Smooth muscle cell (in vitro differentiated cells): ENCODE results near the gene KCTD3. TPM values are rescaled to one million over a fixed set of nuclear protein-coding genes. Genes with fewer than 3 reads are reported as not detected.

Experiments used
- DNase-seq: peaks from one replicate; lab custom pipeline; 2025; ENCODE audit not compliant: unreplicated experiment; lab: John Stamatoyannopoulos, UW
- H2AFZ ChIP-seq: fragments of 200-600 bp; sonication (generic); 2 replicates; pipeline ENCODE4 v1.6.0; 2016; ENCODE audit warnings: antibody characterized with exemption, low read depth, mild to moderate bottlenecking
- H3F3A ChIP-seq: fragments of 200-600 bp; sonication (generic); 2 replicates; pipeline ENCODE4 v1.6.0; 2017; ENCODE audit warnings: antibody characterized with exemption, low read depth
- H3K27ac ChIP-seq: fragments of 200-600 bp; sonication (generic); 2 replicates; pipeline ENCODE4 v1.5.1; 2016; ENCODE audit warnings: low read depth, mild to moderate bottlenecking
- H3K27me3 ChIP-seq: fragments of 200-600 bp; sonication (generic); 2 replicates; pipeline ENCODE4 v1.6.1; 2016; ENCODE audit warnings: low read depth, mild to moderate bottlenecking
- H3K36me3 ChIP-seq: fragments of 200-600 bp; sonication (generic); 2 replicates; pipeline ENCODE4 v1.5.1; 2016; ENCODE audit warnings: low read depth
- H3K4me1 ChIP-seq: fragments of 200-600 bp; sonication (generic); 2 replicates; pipeline ENCODE4 v1.5.1; 2016; ENCODE audit warnings: low read depth
- H3K4me2 ChIP-seq: fragments of 200-600 bp; sonication (generic); 2 replicates; pipeline ENCODE4 v1.6.0; 2016; ENCODE audit warnings: mild to moderate bottlenecking
- H3K4me3 ChIP-seq: fragments of 200-600 bp; sonication (generic); 2 replicates; pipeline ENCODE4 v1.5.1; 2016; ENCODE audit warnings: mild to moderate bottlenecking
- H3K79me2 ChIP-seq: fragments of 200-600 bp; sonication (generic); 2 replicates; pipeline ENCODE4 v1.6.0; 2016; ENCODE audit warnings: low read depth, mild to moderate bottlenecking
- H3K9ac ChIP-seq: fragments of 200-600 bp; sonication (generic); 2 replicates; pipeline ENCODE4 v1.6.0; 2016; ENCODE audit warnings: low read depth
- H3K9me3 ChIP-seq: fragments of 200-600 bp; sonication (generic); replicated peaks from 2 replicates; pipeline ENCODE4 v1.5.1; 2016; ENCODE audit warnings: low read depth
- H4K20me1 ChIP-seq: fragments of 200-600 bp; sonication (generic); 2 replicates; pipeline ENCODE4 v1.6.0; 2016; ENCODE audit warnings: low read depth
- WGBS: methylation state at CpG from one replicate; pipeline ENCODE4 v1.1.7; 2016; ENCODE audit warnings: low lambda C conversion rate; 5-methylcytosine and 5-hydroxymethylcytosine counted together
- polyA plus RNA-seq: library from polyadenylated mRNA; unstranded; fragments of >200 nt; fragmentation: Nextera tagmentation; extraction: Ambion mirVana; gene quantifications from 2 replicates; pipeline ENCODE4 v1.2.1, GENCODE V29; 2016
- small RNA-seq: library from RNA; depleted of rRNA; stranded (forward); fragments of <200 nt; gene quantifications from one replicate; pipeline ENCODE3, GENCODE V24; 2014
- total RNA-seq: library from RNA; depleted of rRNA; stranded (reverse); fragments of >200 nt; gene quantifications from 2 replicates; pipeline ENCODE4 v1.2.3, GENCODE V29; 2014
- TF ChIP-seq, protein P1 (sequence below): fragments of 200-600 bp; sonication (generic); IDR thresholded peaks from 2 replicates; pipeline ENCODE4 v1.5.1; 2017; ENCODE audit warnings: borderline replicate concordance, mild to moderate bottlenecking, antibody characterized with exemption; ENCODE audit not compliant: insufficient read depth, poor library complexity, severe bottlenecking

Gene KCTD3
- total and polyA plus RNA-seq, 2 experiments from 2014 or later, result 15.7 to 33.3 TPM

DNA sequence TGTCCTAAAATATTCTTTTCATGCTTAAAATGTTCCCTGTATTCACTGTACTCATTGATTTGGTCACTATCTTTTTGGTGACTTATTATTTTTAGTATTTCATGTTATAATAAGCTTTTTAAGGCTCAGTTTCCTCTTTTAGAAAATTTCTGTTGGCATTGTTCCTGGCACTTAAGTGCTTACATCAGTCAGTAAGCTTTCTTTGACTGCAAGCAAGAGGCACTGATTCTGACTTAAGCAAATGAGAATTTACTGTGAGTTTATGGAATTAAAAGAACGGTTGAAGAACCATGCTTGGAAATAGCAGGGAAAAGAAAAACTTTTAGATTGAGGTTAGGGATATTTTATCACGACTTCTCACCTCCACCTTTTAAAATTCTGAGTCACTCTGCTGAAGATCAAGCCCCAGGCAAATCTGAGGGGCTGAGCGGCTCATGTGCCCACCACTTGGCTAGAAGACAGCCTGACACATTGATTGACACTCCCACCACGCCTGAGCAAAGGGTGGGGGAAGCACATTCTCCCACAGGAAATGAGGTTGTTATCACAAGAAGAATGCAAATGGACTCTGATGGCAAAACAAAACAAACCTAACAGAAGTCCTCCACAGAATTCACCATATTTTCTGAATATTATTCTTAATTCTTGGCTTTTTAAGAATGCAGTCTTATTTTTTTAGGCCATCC lies 102.8 kb downstream of the KCTD3 start:
- TF ChIP-seq, protein P1, sequence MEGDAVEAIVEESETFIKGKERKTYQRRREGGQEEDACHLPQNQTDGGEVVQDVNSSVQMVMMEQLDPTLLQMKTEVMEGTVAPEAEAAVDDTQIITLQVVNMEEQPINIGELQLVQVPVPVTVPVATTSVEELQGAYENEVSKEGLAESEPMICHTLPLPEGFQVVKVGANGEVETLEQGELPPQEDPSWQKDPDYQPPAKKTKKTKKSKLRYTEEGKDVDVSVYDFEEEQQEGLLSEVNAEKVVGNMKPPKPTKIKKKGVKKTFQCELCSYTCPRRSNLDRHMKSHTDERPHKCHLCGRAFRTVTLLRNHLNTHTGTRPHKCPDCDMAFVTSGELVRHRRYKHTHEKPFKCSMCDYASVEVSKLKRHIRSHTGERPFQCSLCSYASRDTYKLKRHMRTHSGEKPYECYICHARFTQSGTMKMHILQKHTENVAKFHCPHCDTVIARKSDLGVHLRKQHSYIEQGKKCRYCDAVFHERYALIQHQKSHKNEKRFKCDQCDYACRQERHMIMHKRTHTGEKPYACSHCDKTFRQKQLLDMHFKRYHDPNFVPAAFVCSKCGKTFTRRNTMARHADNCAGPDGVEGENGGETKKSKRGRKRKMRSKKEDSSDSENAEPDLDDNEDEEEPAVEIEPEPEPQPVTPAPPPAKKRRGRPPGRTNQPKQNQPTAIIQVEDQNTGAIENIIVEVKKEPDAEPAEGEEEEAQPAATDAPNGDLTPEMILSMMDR, result no peak
- 46% methylated on average over 4 of the region's 4 CpGs for WGBS
- Histone ChIP-seq H4K20me1 (no peaks in the 10 kb centered on the region), H3K9ac (no peak overlapping the region), H3K79me2 (no peaks in the 10 kb centered on the region), H3K4me2 (no peak overlapping the region), H2AFZ (peak overlapping the region; percentile 28), H3F3A (no peaks in the 10 kb centered on the region), H3K36me3 (no peaks in the 10 kb centered on the region), H3K9me3 (no peaks in the 10 kb centered on the region), H3K27me3 (no peaks in the 10 kb centered on the region), H3K27ac (no peak overlapping the region), H3K4me3 (no peak overlapping the region), H3K4me1 (no peaks in the 10 kb centered on the region)
- DNase-seq, result no peak

Small RNAs within 50 kb of the gene (small RNA-seq; reads per million reads assigned to genes)
- not detected for gene RF00108
